Stimulated activated memory B cell treated with anti-CD40 and anti-IgM and Interleukin-4, amounts not matched to agents 10 μg/mL and 1 μg/mL and 100 μg/mL, for 72 hours (primary cell): ENCODE results near the gene HLF.

Experiments
- ATAC-seq: fragments of 150-1000 bp; cut with Tn5 transposase; 2 replicates; pipeline ENCODE4 v1.10.0; 2021
- H3K27ac Mint-ChIP-seq: one replicate; pipeline ENCODE4 v1.8.0; 2022; ENCODE audit warnings: mild to moderate bottlenecking, mixed read lengths
- H3K27me3 Mint-ChIP-seq: one replicate; pipeline ENCODE4 v1.8.0; 2022; ENCODE audit warnings: mixed read lengths
- H3K36me3 Mint-ChIP-seq: one replicate; pipeline ENCODE4 v1.8.0; 2022; ENCODE audit warnings: mixed read lengths
- H3K4me1 Mint-ChIP-seq: one replicate; pipeline ENCODE4 v1.8.0; 2022; ENCODE audit warnings: mixed read lengths
- H3K4me3 Mint-ChIP-seq: one replicate; pipeline ENCODE4 v1.8.0; 2022; ENCODE audit warnings: mild to moderate bottlenecking, moderate library complexity, mixed read lengths
- H3K9me3 Mint-ChIP-seq: one replicate; pipeline ENCODE4 v1.8.0; 2022; ENCODE audit warnings: mixed read lengths

The HLF gene

GRCh38 chr17:55278173-55278961, 13.6 kb downstream of the HLF start:
- H3K4me1 Mint-ChIP-seq: no peaks in the 10 kb centered on the region
- peaks cover 35% of the 10 kb centered on the region for H3K27me3 Mint-ChIP-seq
- H3K36me3 Mint-ChIP-seq: no peaks in the 10 kb centered on the region
- H3K4me3 Mint-ChIP-seq: no peak overlapping the region
- no peaks in the 10 kb centered on the region for H3K9me3 Mint-ChIP-seq
- no peak for ATAC-seq
- H3K27ac Mint-ChIP-seq: no peak overlapping the region

DNA sequence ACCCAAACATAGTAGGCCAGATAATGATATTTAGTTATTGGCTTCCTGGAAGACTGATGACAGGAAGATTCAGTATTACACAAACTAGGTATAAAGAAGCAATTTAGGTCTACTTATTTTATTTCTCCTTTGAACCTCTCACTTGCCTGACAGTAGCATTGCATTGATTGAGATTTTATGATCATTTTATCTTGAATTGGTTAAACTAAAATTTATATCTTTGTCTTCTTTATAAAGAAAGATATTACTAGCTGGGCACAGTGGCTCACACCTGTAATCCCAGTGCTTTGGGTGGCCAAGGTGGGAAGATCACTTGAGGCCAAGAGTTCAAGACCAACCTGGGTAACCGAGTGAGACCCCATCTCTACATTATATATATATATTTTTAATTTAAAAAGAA, 14.4 kb downstream of the HLF start:
- Mint-ChIP-seq H3K4me3 (no peak overlapping the region), H3K27me3 (peaks cover 26% of the 10 kb centered on the region), H3K4me1 (no peaks in the 10 kb centered on the region), H3K36me3 (no peaks in the 10 kb centered on the region), H3K9me3 (no peaks in the 10 kb centered on the region), H3K27ac (no peak overlapping the region)
- no peak for ATAC-seq

DNA sequence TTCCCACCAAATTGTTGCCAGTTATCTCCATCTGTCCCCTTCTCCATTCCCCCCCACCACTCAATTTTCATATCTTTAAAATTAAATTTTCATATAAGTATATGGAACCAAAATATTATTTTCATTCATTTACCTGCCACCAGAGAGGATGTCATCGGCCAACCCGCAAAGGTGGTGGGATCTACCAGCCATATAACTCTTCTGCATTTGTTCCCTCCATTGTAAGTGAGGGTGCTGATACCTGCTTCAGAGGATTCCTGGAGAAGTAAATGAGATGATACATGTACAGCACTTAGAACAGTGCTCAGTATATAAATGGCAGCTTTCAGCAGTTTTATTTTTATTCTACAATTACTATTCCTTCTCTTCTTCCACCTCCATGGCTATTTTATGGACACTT, 15.0 kb downstream of the HLF start:
- H3K36me3 Mint-ChIP-seq: no peaks in the 10 kb centered on the region
- ATAC-seq: no peak
- H3K27me3 Mint-ChIP-seq: peaks cover 20% of the 10 kb centered on the region
- H3K4me3 Mint-ChIP-seq: no peak overlapping the region
- H3K9me3 Mint-ChIP-seq: no peaks in the 10 kb centered on the region
- H3K27ac Mint-ChIP-seq: no peak overlapping the region
- no peaks in the 10 kb centered on the region for H3K4me1 Mint-ChIP-seq

GRCh38 chr17:55280212-55280611, 15.5 kb downstream of the HLF start:
- no peak for ATAC-seq
- no peaks in the 10 kb centered on the region for H3K4me1 Mint-ChIP-seq
- no peaks in the 10 kb centered on the region for H3K36me3 Mint-ChIP-seq
- H3K4me3 Mint-ChIP-seq: no peak overlapping the region
- H3K9me3 Mint-ChIP-seq: no peaks in the 10 kb centered on the region
- no peak overlapping the region for H3K27ac Mint-ChIP-seq
- peaks cover 16% of the 10 kb centered on the region for H3K27me3 Mint-ChIP-seq

DNA sequence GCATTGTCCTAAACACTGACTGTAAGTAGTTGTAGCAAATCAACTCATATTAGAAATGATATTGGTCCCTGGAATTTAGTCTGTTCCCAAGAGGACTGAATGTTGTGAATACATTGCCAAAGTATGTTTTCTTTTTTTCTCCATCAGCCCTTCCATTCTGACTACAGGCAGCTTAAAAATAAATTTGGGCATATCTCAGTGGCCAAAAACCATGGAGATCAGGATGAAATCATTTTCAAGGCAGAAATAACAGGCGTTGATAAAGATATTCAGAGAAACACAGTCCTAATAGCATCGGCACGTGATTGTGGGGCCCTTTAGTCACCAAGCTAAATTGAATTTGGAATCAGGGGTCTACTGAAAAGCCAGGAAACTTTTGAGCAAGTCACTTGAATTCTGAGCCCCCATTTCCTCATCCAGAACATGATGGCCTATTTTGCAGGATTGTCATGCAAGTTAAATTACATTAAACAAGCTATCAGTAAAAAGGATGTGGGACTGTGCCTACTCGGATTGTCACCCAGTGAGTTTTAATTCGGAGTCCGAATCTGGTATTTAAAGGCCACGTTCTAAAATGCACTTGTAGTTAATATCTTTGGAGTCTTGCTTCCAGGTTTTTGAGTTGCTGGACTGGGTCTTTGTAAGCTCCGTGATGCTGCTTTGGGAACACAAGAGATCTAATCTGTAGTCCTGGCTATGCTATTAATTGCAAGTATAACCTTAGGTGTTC, 17.1 kb downstream of the HLF start:
- Mint-ChIP-seq H3K9me3 (no peaks in the 10 kb centered on the region), H3K4me3 (no peak overlapping the region), H3K27ac (no peak overlapping the region), H3K4me1 (no peaks in the 10 kb centered on the region), H3K27me3 (peaks cover under 1% of the 10 kb centered on the region), H3K36me3 (no peaks in the 10 kb centered on the region)
- no peak for ATAC-seq

- H3K9me3 Mint-ChIP-seq: no peaks in the 10 kb centered on the region
- no peaks in the 10 kb centered on the region for H3K27me3 Mint-ChIP-seq
- H3K4me1 Mint-ChIP-seq: no peaks in the 10 kb centered on the region
Measured at GRCh38 chr17:55282379-55282702, 17.6 kb downstream of the HLF start.

GRCh38 chr17:55282741-55283140, 18.0 kb downstream of the HLF start:
- H3K4me1 Mint-ChIP-seq: no peaks in the 10 kb centered on the region
- no peak overlapping the region for H3K27ac Mint-ChIP-seq
- H3K9me3 Mint-ChIP-seq: no peaks in the 10 kb centered on the region
- H3K27me3 Mint-ChIP-seq: no peaks in the 10 kb centered on the region
- H3K4me3 Mint-ChIP-seq: no peak overlapping the region
- no peaks in the 10 kb centered on the region for H3K36me3 Mint-ChIP-seq
- ATAC-seq: no peak

More at GRCh38 chr17:55282379-55282702, 17.6 kb downstream of the HLF start:
- no peak overlapping the region for H3K27ac Mint-ChIP-seq
- ATAC-seq: no peak
- H3K4me3 Mint-ChIP-seq: no peak overlapping the region
- H3K36me3 Mint-ChIP-seq: no peaks in the 10 kb centered on the region

GRCh38 chr17:55283256-55283965, 18.7 kb downstream of the HLF start:
- Mint-ChIP-seq H3K36me3 (no peaks in the 10 kb centered on the region), H3K4me3 (no peak overlapping the region), H3K27me3 (no peaks in the 10 kb centered on the region), H3K27ac (no peak overlapping the region), H3K4me1 (no peaks in the 10 kb centered on the region), H3K9me3 (no peaks in the 10 kb centered on the region)
- ATAC-seq: peak; percentile 8

DNA sequence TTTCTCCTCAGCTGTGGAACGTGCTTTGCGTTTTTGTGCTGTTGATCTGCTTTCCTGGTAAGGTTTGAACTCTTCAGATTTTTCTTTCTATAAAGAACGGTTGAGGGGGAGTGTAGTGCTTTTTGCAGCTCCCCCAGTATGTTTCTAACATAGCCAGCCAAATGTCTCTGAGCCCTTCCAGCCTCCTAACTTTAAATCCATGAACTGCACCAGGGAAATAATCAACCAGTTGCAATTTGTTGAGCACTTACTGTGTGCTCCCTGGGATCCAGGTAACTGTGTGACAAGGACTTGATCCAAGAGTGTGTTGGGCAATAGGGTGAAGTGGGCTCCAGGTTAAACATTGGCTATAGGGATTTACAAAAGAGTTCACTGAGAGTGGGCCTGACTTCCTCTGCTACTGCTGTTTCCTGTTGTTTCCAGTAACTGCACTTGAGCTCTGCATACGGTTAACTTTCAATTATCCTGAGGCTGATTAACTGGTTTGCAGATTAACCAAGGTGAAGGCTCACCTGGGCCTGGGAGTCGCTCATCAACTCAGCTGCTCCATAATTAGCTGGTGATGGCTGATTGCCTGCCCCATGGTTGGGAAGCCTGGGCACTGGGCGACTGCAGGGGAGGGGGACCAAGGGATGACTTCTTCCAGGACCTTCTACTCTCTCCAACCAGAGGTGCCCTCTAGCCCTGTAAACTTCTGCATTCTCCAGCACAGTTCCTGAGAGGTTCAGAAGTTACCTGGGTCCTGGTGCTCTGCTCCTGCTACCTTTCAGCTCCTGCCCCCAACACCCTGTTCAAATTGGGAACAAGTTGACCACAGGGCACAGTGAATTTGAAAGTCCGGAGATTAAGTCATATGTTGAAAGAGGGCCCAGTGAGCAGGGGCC, 19.5 kb downstream of the HLF start:
- Mint-ChIP-seq H3K27me3 (no peaks in the 10 kb centered on the region), H3K27ac (no peak overlapping the region), H3K9me3 (no peaks in the 10 kb centered on the region), H3K4me3 (no peak overlapping the region), H3K36me3 (no peaks in the 10 kb centered on the region), H3K4me1 (no peaks in the 10 kb centered on the region)
- ATAC-seq: no peak

DNA sequence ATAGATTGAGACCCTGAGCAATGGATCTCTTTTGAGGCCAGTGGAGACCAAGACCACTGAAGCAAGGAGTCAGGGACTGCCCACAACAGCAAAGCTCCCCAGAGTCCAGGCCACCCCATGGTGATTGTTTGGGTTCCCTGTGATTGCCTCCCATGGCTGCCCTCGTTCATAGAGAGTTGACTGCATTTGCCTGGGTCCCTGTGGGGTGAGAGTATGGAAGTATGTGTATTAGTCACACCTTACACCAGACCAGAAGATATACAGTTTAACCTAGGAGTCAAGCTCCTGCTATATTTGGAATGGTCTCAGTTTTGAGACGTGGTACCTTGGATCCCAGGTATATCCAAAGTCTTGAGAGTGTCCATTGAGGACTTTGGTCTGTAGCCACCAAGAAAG, 20.2 kb downstream of the HLF start:
- ATAC-seq: no peak
- Mint-ChIP-seq H3K9me3 (no peaks in the 10 kb centered on the region), H3K27me3 (no peaks in the 10 kb centered on the region), H3K36me3 (no peaks in the 10 kb centered on the region), H3K27ac (no peak overlapping the region), H3K4me3 (no peak overlapping the region), H3K4me1 (no peaks in the 10 kb centered on the region)

GRCh38 chr17:55285340-55286301, 20.9 kb downstream of the HLF start:
- no peaks in the 10 kb centered on the region for H3K9me3 Mint-ChIP-seq
- no peaks in the 10 kb centered on the region for H3K4me1 Mint-ChIP-seq
- no peak overlapping the region for H3K4me3 Mint-ChIP-seq
- H3K36me3 Mint-ChIP-seq: no peaks in the 10 kb centered on the region
- H3K27ac Mint-ChIP-seq: no peak overlapping the region
- H3K27me3 Mint-ChIP-seq: no peaks in the 10 kb centered on the region
- no peak for ATAC-seq

GRCh38 chr17:55286681-55287589, 22.2 kb downstream of the HLF start:
- Mint-ChIP-seq H3K27me3 (no peaks in the 10 kb centered on the region), H3K4me1 (no peaks in the 10 kb centered on the region), H3K9me3 (no peaks in the 10 kb centered on the region), H3K36me3 (no peaks in the 10 kb centered on the region), H3K27ac (no peak overlapping the region), H3K4me3 (no peak overlapping the region)
- ATAC-seq: no peak

GRCh38 chr17:55288356-55289105, 23.8 kb downstream of the HLF start:
- no peak for ATAC-seq
- Mint-ChIP-seq H3K36me3 (no peaks in the 10 kb centered on the region), H3K4me3 (no peak overlapping the region), H3K4me1 (peaks cover 1% of the 10 kb centered on the region), H3K27me3 (no peaks in the 10 kb centered on the region), H3K9me3 (no peaks in the 10 kb centered on the region), H3K27ac (no peak overlapping the region)
